Endothelial cell of umbilical vein (primary cell): ENCODE measurements around the gene COL13A1. TPM values are rescaled to one million over a fixed set of nuclear protein-coding genes. Genes with fewer than 3 reads are reported as not detected.

Source experiments
- BruUV-seq: library from RNA; stranded (reverse); fragments of 400-500 nt; replicated peaks from 2 replicates; lab custom pipeline; 2021; lab: Mats Ljungman, UMichigan
- CTCF ChIA-PET: fragments of 300-600, 350-600 bp; sonication (Branson Sonifier 250); formaldehyde crosslinking; loops from one replicate; lab custom pipeline; 2021; ENCODE audit warnings: antibody characterized with exemption, inconsistent platforms; lab: Charles Lee
- POLR2A ChIA-PET: fragments of 300-600, 350-600 bp; sonication (Branson Sonifier 250); formaldehyde crosslinking; loops from one replicate; lab custom pipeline; 2021; ENCODE audit warnings: antibody characterized with exemption, inconsistent platforms; lab: Charles Lee
- DNase-seq: peaks from one replicate; pipeline ENCODE4 v3.0.0-alpha.2; 2011; ENCODE audit warnings: low read depth, low spot score
- FAIRE-seq: peaks from 2 replicates; lab custom pipeline; 2011; peaks lifted over from hg19 to GRCh38; lab: Jason Lieb, UNC
- H2AFZ ChIP-seq: 2 replicates; pipeline ENCODE4 v1.6.0; 2012; ENCODE audit warnings: low read depth, low read length, control low read depth, inconsistent platforms
- H3K27ac ChIP-seq: 2 replicates; pipeline ENCODE4 v1.5.1; 2011; ENCODE audit warnings: low read depth, mild to moderate bottlenecking, control low read depth, low read length, moderate library complexity; ENCODE audit not compliant: insufficient read depth
- H3K27me3 ChIP-seq, 2 experiments: 2 replicates each; pipeline versions ENCODE4 v1.6.0 to v1.6.1; 2011; ENCODE audit warnings: low read length in 2 of 2, mixed read lengths in 1 of 2; ENCODE audit not compliant: control insufficient read depth in 2 of 2, insufficient read depth in 2 of 2
- H3K36me3 ChIP-seq, 2 experiments: 2 replicates in 1 of 2; 3 replicates in 1 of 2; pipeline ENCODE4 v1.5.1; 2011; ENCODE audit warnings: low read length in 2 of 2, mild to moderate bottlenecking in 1 of 2, moderate library complexity in 1 of 2; ENCODE audit not compliant: control insufficient read depth in 2 of 2, insufficient read depth in 2 of 2; ENCODE audit errors: extremely low read depth in 1 of 2
- H3K4me1 ChIP-seq: 3 replicates; pipeline ENCODE4 v1.5.1; 2011; ENCODE audit warnings: mild to moderate bottlenecking, low read length; ENCODE audit not compliant: control insufficient read depth, insufficient read depth; ENCODE audit errors: extremely low read depth
- H3K4me2 ChIP-seq: 2 replicates; pipeline ENCODE4 v1.6.1; 2011; ENCODE audit warnings: low read length, control low read depth, mixed read lengths; ENCODE audit not compliant: insufficient read depth
- H3K4me3 ChIP-seq, 3 experiments: fragments of 200-600 bp in 1 of 3; sonication (generic), shearing (Covaris generic) in 1 of 3; replicated peaks in 1 of 3; 2 replicates each; pipeline ENCODE4 v1.5.1; 2011 to 2016; ENCODE audit warnings: control low read depth in 3 of 3, low read length in 3 of 3, mild to moderate bottlenecking in 2 of 3, inconsistent platforms in 1 of 3, low read depth in 1 of 3, moderate library complexity in 1 of 3; ENCODE audit not compliant: insufficient read depth in 1 of 3
- H3K79me2 ChIP-seq: 2 replicates; pipeline ENCODE4 v1.6.0; 2012; ENCODE audit warnings: low read length, inconsistent platforms; ENCODE audit not compliant: control insufficient read depth, insufficient read depth
- H3K9ac ChIP-seq: replicated peaks from 2 replicates; pipeline ENCODE3; 2011; ENCODE audit warnings: low read length, control low read depth; ENCODE audit not compliant: insufficient read depth; ENCODE audit errors: extremely low read depth
- H3K9me1 ChIP-seq: replicated peaks from 3 replicates; pipeline ENCODE4 v1.6.0; 2011; ENCODE audit warnings: mild to moderate bottlenecking, low read length; ENCODE audit not compliant: control insufficient read depth, insufficient read depth; ENCODE audit errors: extremely low read depth
- H3K9me3 ChIP-seq: replicated peaks from 2 replicates; pipeline ENCODE4 v1.5.1; 2012; ENCODE audit warnings: low read length, inconsistent platforms; ENCODE audit not compliant: control insufficient read depth, insufficient read depth
- H4K20me1 ChIP-seq: replicated peaks from 2 replicates; pipeline ENCODE3; 2011; ENCODE audit warnings: mild to moderate bottlenecking, low read length; ENCODE audit not compliant: control insufficient read depth, insufficient read depth; ENCODE audit errors: extremely low read depth
- EZH2 ChIP-seq: IDR thresholded peaks from 2 replicates; pipeline ENCODE4 v1.6.1; 2012; ENCODE audit warnings: borderline replicate concordance, low read depth, mild to moderate bottlenecking, moderate library complexity, low read length, inconsistent platforms; ENCODE audit not compliant: severe bottlenecking
- FOS ChIP-seq: IDR thresholded peaks from 2 replicates; pipeline ENCODE4 v1.6.1; 2011; ENCODE audit warnings: mild to moderate bottlenecking, low read length, moderate library complexity, borderline replicate concordance; ENCODE audit not compliant: insufficient read depth
- GATA2 ChIP-seq: IDR thresholded peaks from 2 replicates; pipeline ENCODE4 v1.7.0; 2011; ENCODE audit warnings: low read depth, mild to moderate bottlenecking, moderate library complexity, mixed read lengths, low read length; ENCODE audit not compliant: insufficient read length, insufficient read depth
- JUN ChIP-seq: IDR thresholded peaks from 2 replicates; pipeline ENCODE4 v1.6.1; 2011; ENCODE audit warnings: borderline replicate concordance, low read depth; ENCODE audit not compliant: insufficient read length, insufficient read depth
- MYC ChIP-seq: IDR thresholded peaks from one replicate; pipeline ENCODE4 v1.6.1; 2011; ENCODE audit warnings: mild to moderate bottlenecking, low read depth, low read length
- POLR2A ChIP-seq: IDR thresholded peaks from 2 replicates; pipeline ENCODE4 v1.6.1; 2012; ENCODE audit warnings: low read depth, mild to moderate bottlenecking, control low read depth, low read length
- POLR2AphosphoS5 ChIP-seq: IDR thresholded peaks from 2 replicates; pipeline ENCODE4 v1.6.1; 2012; ENCODE audit warnings: low read depth, mild to moderate bottlenecking, control low read depth, low read length, moderate library complexity; ENCODE audit not compliant: insufficient read depth
- dilution Hi-C: fragments of 300-500 bp; cut with MboI; formaldehyde crosslinking; loops from one replicate; pipeline ENCODE4 v1.15.0; 2019; ENCODE audit warnings: low sequenced_read_pairs; ENCODE audit not compliant: extremely low pct_ligation_motif_present
- intact Hi-C: fragments of 100-400 bp; cut with micrococcal nuclease; formaldehyde crosslinking; loops from one replicate; pipeline ENCODE4 v1.10.0; 2022
- polyA plus RNA-seq, 4 experiments: library from polyadenylated mRNA; depleted of rRNA in 3 of 4; stranded (reverse) in 3 of 4; unstranded in 1 of 4; fragments of >200 nt; gene quantifications; 2 replicates each; pipeline versions ENCODE4 v1.2.1 to v1.2.3, GENCODE V29; 2011 to 2012; ENCODE audit warnings: missing spikeins in 1 of 4
- total RNA-seq: library from RNA; stranded (reverse); gene quantifications from 2 replicates; pipeline ENCODE4 v1.2.3, GENCODE V29; 2021
- TF ChIP-seq, protein P1 (sequence below): IDR thresholded peaks from 2 replicates; pipeline ENCODE4 v1.6.1; 2011; ENCODE audit not compliant: insufficient read depth, insufficient read length
- TF ChIP-seq, protein P2 (sequence below), 2 donors: IDR thresholded peaks; 1 replicate in 1 of 2; 2 replicates in 1 of 2; pipeline ENCODE4 v1.5.1; 2011; ENCODE audit warnings: low read length in 2 of 2, mild to moderate bottlenecking in 2 of 2, moderate library complexity in 2 of 2, control low read depth in 1 of 2, inconsistent platforms in 1 of 2, low read depth in 1 of 2; ENCODE audit not compliant: insufficient read depth in 1 of 2; ENCODE audit errors: extremely low read depth in 1 of 2

COL13A1 gene
- total and polyA plus RNA-seq, 2 donors (not counting 3 experiments of a cell fraction or from before 2014, with no cell fraction given): 21.4 to 47.5 TPM

DNA sequence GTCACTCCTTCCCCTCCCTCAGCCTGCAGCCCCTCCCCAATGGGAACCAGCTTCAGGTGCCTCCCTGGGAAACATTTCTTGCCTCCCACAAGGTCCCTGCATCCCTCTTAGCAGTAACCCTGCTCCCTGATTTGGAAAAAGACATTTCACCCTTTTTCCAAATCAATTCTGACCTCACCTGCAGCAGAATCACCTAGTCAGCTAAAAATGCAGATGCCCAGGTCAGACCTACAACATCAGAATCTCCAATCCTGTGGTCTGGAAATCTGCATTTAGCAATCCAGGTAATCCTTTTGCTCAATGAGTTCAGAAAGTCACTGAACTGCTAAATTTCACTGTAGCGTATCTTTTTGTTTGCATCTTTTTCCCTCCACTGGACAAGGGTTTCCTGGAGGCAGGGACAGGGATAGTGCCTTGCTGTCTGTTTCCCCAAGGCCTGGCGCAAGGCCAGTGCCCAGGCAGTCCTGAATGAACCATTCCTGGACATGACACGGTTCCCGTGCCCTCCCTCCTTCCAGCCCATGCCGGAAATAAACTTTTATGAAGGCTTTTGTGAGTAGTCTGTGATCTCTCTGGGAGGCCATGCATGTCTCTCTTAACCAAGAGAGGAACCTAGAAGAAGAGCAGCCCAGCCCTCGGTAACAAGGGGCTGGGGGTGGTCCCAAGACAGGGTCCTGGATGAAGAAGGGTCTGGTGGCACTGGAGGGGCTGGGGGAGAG is 44.0 kb downstream of the COL13A1 start:
- no TSS peak for BruUV-seq
- Histone ChIP-seq H3K79me2 (peaks cover 50% of the 10 kb centered on the region), H3K9me1 (no peaks in the 10 kb centered on the region), H3K36me3 (no peaks in the 10 kb centered on the region), H3K4me2 (peak overlapping the region; percentile 67), H3K27me3 (no peaks in the 10 kb centered on the region), H3K9me3 (no peaks in the 10 kb centered on the region), H2AFZ (peak overlapping the region; percentile 3), H3K4me3 (peak overlapping the region in 1 of 3 experiments; percentile 6), H4K20me1 (no peaks in the 10 kb centered on the region), H3K9ac (peak overlapping the region; percentile 49), H3K27ac (peak overlapping the region; percentile 78), H3K4me1 (peaks cover 43% of the 10 kb centered on the region)
- FAIRE-seq: peak; percentile 96
- CTCF ChIA-PET: interaction anchor here (1.1 to 2.0 kb wide), 5 partner anchors 18 to 69 kb away, joined by 4 to 5 read pairs (median 5); no protein-coding TSS in a partner anchor
- peak; percentile 81 for DNase-seq
- intact Hi-C loops (loop anchor here (1.0 to 5.0 kb wide), 2 partner anchors 19 to 43 kb away; partner anchors contain the start of gene COL13A1), dilution Hi-C loops (no loop called here)
- TF ChIP-seq POLR2AphosphoS5 (peak; percentile 44), FOS (no peak), MYC (peak; percentile 13), EZH2 (no peak)
- POLR2A ChIA-PET: interaction anchor here (1.1 kb wide), 1 partner anchor 14 kb away, joined by 3 read pairs; no protein-coding TSS in a partner anchor

DNA sequence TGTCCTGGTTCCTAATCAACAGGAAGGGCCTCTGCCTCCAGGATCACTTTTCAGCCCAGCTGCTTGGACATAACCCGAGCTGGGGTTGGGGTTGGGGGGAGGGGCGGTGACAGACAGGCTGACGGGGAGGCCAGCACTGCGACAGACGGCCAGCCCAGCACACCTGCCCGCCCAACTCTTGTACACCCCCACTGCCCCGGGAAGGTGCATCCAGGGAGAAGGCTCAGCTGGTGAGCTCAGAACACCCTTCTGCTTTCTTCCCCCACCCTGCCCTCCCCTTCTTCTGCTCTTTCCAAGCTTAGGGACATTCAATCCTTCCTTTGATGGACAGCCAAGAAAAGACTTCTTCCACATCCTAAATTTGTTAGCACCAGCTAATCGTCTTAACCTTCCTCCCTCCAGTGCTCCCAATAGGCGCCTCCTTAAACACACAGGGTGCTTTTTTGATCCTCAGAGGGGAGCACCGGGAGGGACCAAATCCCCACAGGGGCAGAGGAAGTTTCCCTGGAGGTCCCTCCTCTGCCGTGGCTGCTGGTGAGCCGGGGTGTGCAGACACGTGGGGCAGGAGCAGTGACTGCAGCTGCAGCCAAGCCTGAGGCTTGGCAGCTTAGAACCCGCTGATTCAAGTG is 44.7 kb downstream of the COL13A1 start:
- no peak overlapping the region for H2AFZ ChIP-seq
- peak; percentile 49 for FAIRE-seq

More for the DNA sequence above, 44.7 kb downstream of the COL13A1 start:
- intact Hi-C loops: loop anchor here (1.0 to 5.0 kb wide), 2 partner anchors 18 to 44 kb away; partner anchors contain the start of gene COL13A1
- CTCF ChIA-PET: interaction anchor here (0.7 to 1.3 kb wide), 5 partner anchors 13 to 69 kb away, joined by 3 to 5 read pairs (median 4); no protein-coding TSS in a partner anchor
- no peaks in the 10 kb centered on the region for H3K27me3 ChIP-seq
- no peaks in the 10 kb centered on the region for H4K20me1 ChIP-seq
- peak overlapping the region; percentile 67 for H3K4me2 ChIP-seq
- BruUV-seq: TSS peak; percentile 11
- no peak for DNase-seq
- no peaks in the 10 kb centered on the region for H3K36me3 ChIP-seq
- H3K27ac ChIP-seq: peak overlapping the region; percentile 78
- no peaks in the 10 kb centered on the region for H3K9me3 ChIP-seq
- dilution Hi-C loops: no loop called here
- H3K79me2 ChIP-seq: peaks cover 45% of the 10 kb centered on the region
- H3K9ac ChIP-seq: peak overlapping the region; percentile 49
- peaks cover 43% of the 10 kb centered on the region for H3K4me1 ChIP-seq
- POLR2A ChIA-PET: interaction anchor here (1.1 kb wide), 1 partner anchor 15 kb away, joined by 3 read pairs; no protein-coding TSS in a partner anchor
- no peaks in the 10 kb centered on the region for H3K9me1 ChIP-seq
- no peak for TF ChIP-seq EZH2
- TF ChIP-seq, protein P1, sequence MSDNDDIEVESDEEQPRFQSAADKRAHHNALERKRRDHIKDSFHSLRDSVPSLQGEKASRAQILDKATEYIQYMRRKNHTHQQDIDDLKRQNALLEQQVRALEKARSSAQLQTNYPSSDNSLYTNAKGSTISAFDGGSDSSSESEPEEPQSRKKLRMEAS: no peak
- no peak for TF ChIP-seq MYC
- no peak for TF ChIP-seq GATA2
- no peak for TF ChIP-seq FOS
- TF ChIP-seq, protein P2, sequence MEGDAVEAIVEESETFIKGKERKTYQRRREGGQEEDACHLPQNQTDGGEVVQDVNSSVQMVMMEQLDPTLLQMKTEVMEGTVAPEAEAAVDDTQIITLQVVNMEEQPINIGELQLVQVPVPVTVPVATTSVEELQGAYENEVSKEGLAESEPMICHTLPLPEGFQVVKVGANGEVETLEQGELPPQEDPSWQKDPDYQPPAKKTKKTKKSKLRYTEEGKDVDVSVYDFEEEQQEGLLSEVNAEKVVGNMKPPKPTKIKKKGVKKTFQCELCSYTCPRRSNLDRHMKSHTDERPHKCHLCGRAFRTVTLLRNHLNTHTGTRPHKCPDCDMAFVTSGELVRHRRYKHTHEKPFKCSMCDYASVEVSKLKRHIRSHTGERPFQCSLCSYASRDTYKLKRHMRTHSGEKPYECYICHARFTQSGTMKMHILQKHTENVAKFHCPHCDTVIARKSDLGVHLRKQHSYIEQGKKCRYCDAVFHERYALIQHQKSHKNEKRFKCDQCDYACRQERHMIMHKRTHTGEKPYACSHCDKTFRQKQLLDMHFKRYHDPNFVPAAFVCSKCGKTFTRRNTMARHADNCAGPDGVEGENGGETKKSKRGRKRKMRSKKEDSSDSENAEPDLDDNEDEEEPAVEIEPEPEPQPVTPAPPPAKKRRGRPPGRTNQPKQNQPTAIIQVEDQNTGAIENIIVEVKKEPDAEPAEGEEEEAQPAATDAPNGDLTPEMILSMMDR (IDR thresholded peaks at IDR 0.05; ENCODE audit: extremely low read depth in 1 of 2, insufficient read depth in 1 of 2, low read depth in 1 of 2, low read length in 2 of 2): no peak
- no peak for TF ChIP-seq POLR2AphosphoS5
- no peak for TF ChIP-seq POLR2A
- no peak for TF ChIP-seq JUN
- no peak overlapping the region for H3K4me3 ChIP-seq
